BE2C (cell line): ENCODE data around the gene ABCA4.

ENCODE experiments used
- DNase-seq: peaks from one replicate; pipeline ENCODE4 v3.0.0-alpha.2; 2020
- H3K27me3 ChIP-seq: fragments of 250-450 bp; sonication (Bioruptor Pico); 2 replicates; pipeline ENCODE4 v1.5.1; 2020; ENCODE audit warnings: mild to moderate bottlenecking
- H3K36me3 ChIP-seq: fragments of 250-450 bp; sonication (Bioruptor Pico); 2 replicates; pipeline ENCODE4 v1.5.1; 2020; ENCODE audit warnings: mild to moderate bottlenecking
- H3K4me1 ChIP-seq: fragments of 250-450 bp; sonication (Bioruptor Pico); 2 replicates; pipeline ENCODE4 v1.5.1; 2020
- H3K4me3 ChIP-seq: 2 replicates; pipeline ENCODE4 v1.5.1; 2011; ENCODE audit warnings: low read depth, low read length
- H3K9me3 ChIP-seq: fragments of 250-450 bp; sonication (Bioruptor Pico); 2 replicates; pipeline ENCODE4 v1.5.1; 2020
- TF ChIP-seq, protein P1 (sequence below): IDR thresholded peaks from 2 replicates; pipeline ENCODE4 v1.5.1; 2012; ENCODE audit warnings: mild to moderate bottlenecking, low read depth, low read length

ABCA4 gene

DNA sequence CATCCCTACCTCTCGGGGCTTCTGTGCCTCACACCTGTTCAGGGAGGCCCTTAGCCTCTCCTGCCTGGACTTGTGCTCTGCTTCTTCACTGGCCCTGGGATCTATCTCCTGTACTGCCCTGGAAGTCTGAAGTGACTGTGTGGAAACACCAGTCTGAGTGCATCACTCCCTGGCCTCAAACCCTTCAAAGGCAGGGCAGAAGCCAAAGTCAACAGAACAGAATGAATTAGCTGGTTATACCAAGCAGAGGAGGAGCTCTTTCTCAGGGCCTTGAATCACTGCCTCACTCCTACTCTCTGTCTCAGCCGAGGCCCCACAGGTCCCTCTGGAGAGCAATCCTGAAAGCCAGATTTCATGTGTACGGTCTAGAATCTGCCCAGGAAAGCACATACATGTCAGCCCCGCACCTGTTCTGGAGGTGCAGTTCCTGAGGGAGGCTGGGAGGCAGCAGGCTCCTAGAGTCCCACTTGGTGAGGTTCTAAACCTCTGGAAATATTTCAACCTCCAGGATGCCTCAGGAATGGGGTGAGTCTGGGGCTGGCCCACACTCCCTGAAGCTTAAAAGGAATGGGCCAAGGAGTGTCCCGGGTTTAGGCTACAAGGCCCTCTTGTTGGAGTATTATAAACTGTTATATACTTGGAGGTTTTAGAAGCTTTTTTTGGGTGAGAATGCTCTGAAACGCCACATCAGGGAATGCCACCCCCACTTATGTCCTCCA lies 98.3 kb downstream of the ABCA4 start:
- no peaks in the 10 kb centered on the region for H3K27me3 ChIP-seq
- no peak for DNase-seq
- no peaks in the 10 kb centered on the region for H3K4me1 ChIP-seq
- H3K36me3 ChIP-seq, result no peaks in the 10 kb centered on the region
- TF ChIP-seq, protein P1, sequence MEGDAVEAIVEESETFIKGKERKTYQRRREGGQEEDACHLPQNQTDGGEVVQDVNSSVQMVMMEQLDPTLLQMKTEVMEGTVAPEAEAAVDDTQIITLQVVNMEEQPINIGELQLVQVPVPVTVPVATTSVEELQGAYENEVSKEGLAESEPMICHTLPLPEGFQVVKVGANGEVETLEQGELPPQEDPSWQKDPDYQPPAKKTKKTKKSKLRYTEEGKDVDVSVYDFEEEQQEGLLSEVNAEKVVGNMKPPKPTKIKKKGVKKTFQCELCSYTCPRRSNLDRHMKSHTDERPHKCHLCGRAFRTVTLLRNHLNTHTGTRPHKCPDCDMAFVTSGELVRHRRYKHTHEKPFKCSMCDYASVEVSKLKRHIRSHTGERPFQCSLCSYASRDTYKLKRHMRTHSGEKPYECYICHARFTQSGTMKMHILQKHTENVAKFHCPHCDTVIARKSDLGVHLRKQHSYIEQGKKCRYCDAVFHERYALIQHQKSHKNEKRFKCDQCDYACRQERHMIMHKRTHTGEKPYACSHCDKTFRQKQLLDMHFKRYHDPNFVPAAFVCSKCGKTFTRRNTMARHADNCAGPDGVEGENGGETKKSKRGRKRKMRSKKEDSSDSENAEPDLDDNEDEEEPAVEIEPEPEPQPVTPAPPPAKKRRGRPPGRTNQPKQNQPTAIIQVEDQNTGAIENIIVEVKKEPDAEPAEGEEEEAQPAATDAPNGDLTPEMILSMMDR, result no peak
- H3K4me3 ChIP-seq, result no peak overlapping the region
- H3K9me3 ChIP-seq, result no peaks in the 10 kb centered on the region

- no peaks in the 10 kb centered on the region for H3K9me3 ChIP-seq
- H3K36me3 ChIP-seq, result no peaks in the 10 kb centered on the region
- H3K27me3 ChIP-seq, result no peaks in the 10 kb centered on the region
- H3K4me1 ChIP-seq, result no peaks in the 10 kb centered on the region
- DNase-seq, result no peak
- H3K4me3 ChIP-seq, result no peak overlapping the region
- TF ChIP-seq, protein P1, result no peak
These were observed 100.0 kb downstream of the ABCA4 start for GRCh38 chr1:94020764-94021579.

- Histone ChIP-seq H3K27me3 (no peaks in the 10 kb centered on the region), H3K4me1 (no peaks in the 10 kb centered on the region), H3K36me3 (no peaks in the 10 kb centered on the region), H3K9me3 (no peaks in the 10 kb centered on the region), H3K4me3 (no peak overlapping the region)
- no peak for DNase-seq
- TF ChIP-seq, protein P1, result no peak
These were observed 101.6 kb downstream of the ABCA4 start for GRCh38 chr1:94019327-94019726.

- Histone ChIP-seq H3K9me3 (no peaks in the 10 kb centered on the region), H3K36me3 (no peaks in the 10 kb centered on the region), H3K27me3 (no peaks in the 10 kb centered on the region), H3K4me1 (no peaks in the 10 kb centered on the region), H3K4me3 (no peak overlapping the region)
- TF ChIP-seq, protein P1, result no peak
- DNase-seq, result no peak
These were observed 103.7 kb downstream of the ABCA4 start for GRCh38 chr1:94017155-94017829.

GRCh38 chr1:94015489-94015817 lies 105.5 kb downstream of the ABCA4 start:
- TF ChIP-seq, protein P1, result no peak
- no peak for DNase-seq
- H3K4me1 ChIP-seq, result no peaks in the 10 kb centered on the region
- no peaks in the 10 kb centered on the region for H3K27me3 ChIP-seq
- H3K36me3 ChIP-seq, result no peaks in the 10 kb centered on the region
- no peak overlapping the region for H3K4me3 ChIP-seq
- H3K9me3 ChIP-seq, result no peaks in the 10 kb centered on the region
